ENCODE measurements around the gene FIGNL2.

GRCh38 chr12:51814311-51815088 is 34.0 kb downstream of the FIGNL2 start:
- peak; percentile 43 for TF ChIP-seq CTCF (conservative IDR thresholded peaks at IDR 0.05; ENCODE audit: low read depth, low read length)
- TF ChIP-seq EZH2 (IDR thresholded peaks at IDR 0.05; ENCODE audit: low read length, unreplicated experiment), result no peak
- no peak for TF ChIP-seq EZH2phosphoT487 (IDR thresholded peaks at IDR 0.05; ENCODE audit: borderline replicate concordance, low read length)

Measured in PC-3 (cell line).